ENCODE measurements around the gene CDC42.
"Not testable (repeated sequence)": the region's sequence is repeated elsewhere in the genome, so short reads cannot be mapped to it uniquely, and the experiment has no call there.

Gene CDC42

DNA sequence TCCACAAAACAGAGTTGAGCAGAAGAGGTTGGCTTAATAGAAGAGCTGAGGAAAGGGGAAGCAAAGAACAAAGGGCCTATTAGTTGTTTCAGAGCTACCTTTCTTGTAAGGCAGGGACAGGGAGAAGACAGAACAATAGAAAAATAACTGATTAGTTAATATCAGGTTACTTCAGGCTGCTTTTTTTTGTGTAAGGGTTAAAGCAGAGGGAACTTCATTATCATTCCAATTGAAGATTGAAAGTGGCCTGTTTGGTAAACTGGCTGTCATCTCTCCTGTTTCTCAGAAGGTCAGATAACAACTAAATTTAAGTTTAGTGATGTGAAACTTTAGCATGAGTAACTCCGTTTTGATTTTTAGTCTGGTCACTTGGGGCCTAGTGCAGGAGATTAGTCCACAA is 22.3 kb downstream of the CDC42 start:
- peaks cover 76% of the 10 kb centered on the region for H3K4me1 Mint-ChIP-seq
- DNase-seq = no peak
- CTCF ChIA-PET = no interaction called here
- peaks cover 59% of the 10 kb centered on the region for H3K36me3 Mint-ChIP-seq
- H3K27ac Mint-ChIP-seq = peak overlapping the region; percentile 19
- H3K9me3 Mint-ChIP-seq = no peaks in the 10 kb centered on the region
- no peak overlapping the region for H3K4me3 Mint-ChIP-seq
- no peaks in the 10 kb centered on the region for H3K27me3 Mint-ChIP-seq

DNA sequence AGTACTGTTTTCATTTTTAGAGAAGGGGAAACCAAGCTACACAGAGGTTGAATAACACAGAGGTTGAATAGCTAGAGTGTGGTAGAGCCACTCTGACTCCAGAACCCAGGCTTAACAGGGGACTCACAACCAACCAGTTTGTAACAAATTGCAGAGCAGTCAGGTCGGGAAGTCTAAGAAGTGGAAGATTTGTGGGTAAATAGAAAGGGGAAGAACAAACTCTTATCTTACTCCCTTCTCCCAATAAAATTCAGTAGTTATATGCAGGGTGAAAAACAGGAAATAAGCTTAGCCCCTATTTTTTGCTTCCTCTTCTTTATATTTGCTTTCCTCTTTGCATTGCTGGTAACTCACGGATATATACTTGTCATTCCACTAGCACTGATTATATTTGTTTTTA is 23.2 kb downstream of the CDC42 start:
- no peak for DNase-seq
- no peak overlapping the region for H3K4me3 Mint-ChIP-seq
- H3K27ac Mint-ChIP-seq = peak overlapping the region; percentile 64
- peaks cover 75% of the 10 kb centered on the region for H3K4me1 Mint-ChIP-seq
- H3K27me3 Mint-ChIP-seq = no peaks in the 10 kb centered on the region
- no peaks in the 10 kb centered on the region for H3K9me3 Mint-ChIP-seq
- CTCF ChIA-PET = no interaction called here
- H3K36me3 Mint-ChIP-seq = peaks cover 59% of the 10 kb centered on the region

DNA sequence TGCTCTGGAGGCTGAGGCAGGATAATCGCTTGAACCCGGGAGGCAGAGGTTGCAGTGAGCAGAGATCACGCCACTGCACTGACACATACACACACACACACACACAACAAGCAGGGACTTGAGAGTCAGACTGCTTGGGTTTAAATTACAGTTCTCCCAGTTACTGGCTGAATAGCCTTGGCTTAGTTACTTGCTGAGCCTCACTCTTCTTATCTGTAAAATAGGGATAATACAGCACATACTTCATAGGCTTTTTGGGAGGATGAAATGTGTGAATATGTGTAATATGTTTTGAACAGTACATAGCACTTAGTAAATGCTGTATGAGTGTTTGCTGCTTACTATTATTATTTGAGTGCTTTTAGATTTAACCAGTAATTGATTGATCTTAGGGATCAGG is 23.8 kb downstream of the CDC42 start:
- Mint-ChIP-seq H3K9me3 (no peaks in the 10 kb centered on the region), H3K36me3 (peaks cover 59% of the 10 kb centered on the region), H3K4me1 (peaks cover 76% of the 10 kb centered on the region), H3K27me3 (no peaks in the 10 kb centered on the region), H3K4me3 (no peak overlapping the region), H3K27ac (peak overlapping the region; percentile 64)
- CTCF ChIA-PET = no interaction called here
- DNase-seq = no peak

DNA sequence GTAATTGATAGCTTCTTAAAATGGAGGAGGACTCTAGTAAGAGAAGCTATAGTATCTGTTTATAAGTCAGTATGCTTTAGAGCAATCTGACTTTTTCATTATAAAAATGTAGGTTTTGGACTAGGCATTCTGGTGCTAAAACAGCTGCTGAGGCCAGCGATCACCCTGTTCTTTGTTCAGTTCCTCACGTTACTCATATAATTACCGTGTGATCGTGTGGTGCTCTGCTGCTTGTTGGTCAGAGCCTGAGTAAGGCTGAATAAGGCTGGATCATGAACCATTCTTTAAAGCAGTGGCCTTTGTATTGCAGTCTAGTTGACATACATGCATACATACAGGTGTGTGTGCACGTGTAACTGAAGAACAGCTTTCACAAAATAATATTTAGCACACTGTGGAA is 25.2 kb downstream of the CDC42 start:
- H3K9me3 Mint-ChIP-seq = no peaks in the 10 kb centered on the region
- no peak for DNase-seq
- peaks cover 75% of the 10 kb centered on the region for H3K4me1 Mint-ChIP-seq
- peaks cover 57% of the 10 kb centered on the region for H3K36me3 Mint-ChIP-seq
- no peak overlapping the region for H3K4me3 Mint-ChIP-seq
- no peaks in the 10 kb centered on the region for H3K27me3 Mint-ChIP-seq
- CTCF ChIA-PET = no interaction called here
- peak overlapping the region; percentile 29 for H3K27ac Mint-ChIP-seq

- H3K27ac Mint-ChIP-seq = peak overlapping the region; percentile 29
- no peak for DNase-seq
- no peaks in the 10 kb centered on the region for H3K27me3 Mint-ChIP-seq
- peaks cover 54% of the 10 kb centered on the region for H3K36me3 Mint-ChIP-seq
- CTCF ChIA-PET = no interaction called here
- H3K4me3 Mint-ChIP-seq = no peak overlapping the region
- H3K4me1 Mint-ChIP-seq = peaks cover 73% of the 10 kb centered on the region
- no peaks in the 10 kb centered on the region for H3K9me3 Mint-ChIP-seq
Measured at GRCh38 chr1:22078133-22078532, 25.6 kb downstream of the CDC42 start.

- H3K4me1 Mint-ChIP-seq = peaks cover 75% of the 10 kb centered on the region
- H3K27ac Mint-ChIP-seq = no peak overlapping the region
- H3K27me3 Mint-ChIP-seq = no peaks in the 10 kb centered on the region
- H3K4me3 Mint-ChIP-seq = no peak overlapping the region
- H3K36me3 Mint-ChIP-seq = peaks cover 53% of the 10 kb centered on the region
- no peak for DNase-seq
- H3K9me3 Mint-ChIP-seq = no peaks in the 10 kb centered on the region
- CTCF ChIA-PET = interaction anchor here (2.3 kb wide), 1 partner anchor 56 kb away, joined by 6 read pairs; no protein-coding TSS in a partner anchor
Measured at GRCh38 chr1:22080191-22080590, 27.7 kb downstream of the CDC42 start.

DNA sequence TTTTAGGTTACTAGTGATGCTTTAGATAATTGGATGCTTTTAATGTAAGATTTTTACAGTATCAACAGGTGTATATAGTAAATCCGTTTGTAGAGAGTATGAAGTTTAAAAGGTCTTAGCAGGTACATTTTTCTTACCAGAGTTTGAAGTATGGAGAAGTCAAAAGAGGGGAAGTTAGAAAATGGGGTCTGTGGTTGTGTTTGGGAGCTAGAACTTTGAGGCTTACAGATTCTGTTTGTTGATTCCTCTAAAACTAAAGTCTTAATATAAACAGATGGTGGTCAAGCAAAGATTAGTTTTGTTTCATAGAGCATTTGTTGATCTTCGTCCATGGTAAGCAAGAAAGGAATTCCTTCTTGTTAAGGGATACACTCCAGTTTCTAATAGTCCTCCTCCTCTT is 35.8 kb downstream of the CDC42 start:
- peaks cover 89% of the 10 kb centered on the region for H3K4me1 Mint-ChIP-seq
- H3K4me3 Mint-ChIP-seq = peak overlapping the region; percentile 55
- peak overlapping the region; percentile 89 for H3K27ac Mint-ChIP-seq
- no peak for DNase-seq
- H3K36me3 Mint-ChIP-seq = peaks cover 71% of the 10 kb centered on the region
- CTCF ChIA-PET = no interaction called here
- H3K27me3 Mint-ChIP-seq = no peaks in the 10 kb centered on the region
- no peaks in the 10 kb centered on the region for H3K9me3 Mint-ChIP-seq

- H3K27ac Mint-ChIP-seq = peak overlapping the region; percentile 89
- DNase-seq = no peak
- peaks cover 73% of the 10 kb centered on the region for H3K36me3 Mint-ChIP-seq
- peak overlapping the region; percentile 55 for H3K4me3 Mint-ChIP-seq
- peaks cover 89% of the 10 kb centered on the region for H3K4me1 Mint-ChIP-seq
- no peaks in the 10 kb centered on the region for H3K27me3 Mint-ChIP-seq
- CTCF ChIA-PET = interaction anchor here (1.5 kb wide), 1 partner anchor 16 kb away, joined by 3 read pairs; no protein-coding TSS in a partner anchor
- no peaks in the 10 kb centered on the region for H3K9me3 Mint-ChIP-seq
Measured at GRCh38 chr1:22089134-22089571, 36.6 kb downstream of the CDC42 start.

GRCh38 chr1:22089787-22090186 is 37.3 kb downstream of the CDC42 start:
- H3K27me3 Mint-ChIP-seq = no peaks in the 10 kb centered on the region
- H3K4me1 Mint-ChIP-seq = peaks cover 86% of the 10 kb centered on the region
- CTCF ChIA-PET = interaction anchor here (0.7 to 1.5 kb wide), 2 partner anchors 16 to 32 kb away, joined by 3 read pairs; no protein-coding TSS in a partner anchor
- H3K4me3 Mint-ChIP-seq = peak overlapping the region; percentile 55
- peak overlapping the region; percentile 89 for H3K27ac Mint-ChIP-seq
- H3K36me3 Mint-ChIP-seq = peaks cover 71% of the 10 kb centered on the region
- peak; percentile 41 for DNase-seq
- H3K9me3 Mint-ChIP-seq = no peaks in the 10 kb centered on the region

- no peaks in the 10 kb centered on the region for H3K9me3 Mint-ChIP-seq
- peaks cover 66% of the 10 kb centered on the region for H3K36me3 Mint-ChIP-seq
- no peak for DNase-seq
- CTCF ChIA-PET = no interaction called here
- peak overlapping the region; percentile 83 for H3K27ac Mint-ChIP-seq
- peaks cover 78% of the 10 kb centered on the region for H3K4me1 Mint-ChIP-seq
- peak overlapping the region; percentile 49 for H3K4me3 Mint-ChIP-seq
- H3K27me3 Mint-ChIP-seq = no peaks in the 10 kb centered on the region
Measured at GRCh38 chr1:22090867-22091266, 38.4 kb downstream of the CDC42 start.

DNA sequence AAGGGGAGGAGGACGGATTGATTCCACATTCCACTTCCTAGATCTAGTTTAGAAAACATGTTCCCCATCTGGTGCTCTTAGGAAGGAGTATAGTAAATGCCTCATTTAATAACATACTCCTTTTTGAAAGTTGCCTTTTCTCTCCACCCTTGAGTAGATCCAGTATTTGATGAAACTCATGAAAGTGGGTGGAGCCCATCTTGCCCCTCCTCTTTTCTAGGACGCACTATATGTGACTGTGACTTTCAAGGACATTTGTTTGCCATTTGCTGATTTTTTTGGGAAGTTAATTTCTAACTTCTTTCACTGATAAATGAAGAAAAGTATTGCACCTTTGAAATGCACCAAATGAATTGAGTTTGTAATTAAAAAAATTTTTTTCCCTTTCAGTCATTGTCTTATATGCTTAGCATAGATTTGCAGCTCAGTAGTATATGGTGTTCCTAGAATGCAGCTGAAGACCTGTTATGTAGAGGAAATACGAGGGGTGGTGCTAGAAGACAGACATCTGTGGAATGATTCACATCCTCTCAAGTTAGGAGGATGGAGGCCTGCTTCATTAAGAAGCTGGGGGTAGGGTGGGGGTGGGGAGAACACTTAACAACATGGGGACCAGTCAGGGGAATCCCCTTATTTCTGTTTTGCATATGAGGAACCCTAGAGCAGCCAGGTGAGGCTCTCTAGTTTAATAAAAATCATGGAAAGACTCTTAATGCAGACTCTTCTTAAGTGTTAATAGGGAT is 39.7 kb downstream of the CDC42 start:
- H3K9me3 Mint-ChIP-seq, H3K4me3 Mint-ChIP-seq, H3K27me3 Mint-ChIP-seq: not testable (repeated sequence)
- peak; percentile 63 for DNase-seq
- peak overlapping the region; percentile 81 for H3K27ac Mint-ChIP-seq
- CTCF ChIA-PET = interaction anchor here (1.0 to 2.5 kb wide), 3 partner anchors 11 to 53 kb away, joined by 3 to 15 read pairs (median 3); no protein-coding TSS in a partner anchor
- peaks cover 68% of the 10 kb centered on the region for H3K36me3 Mint-ChIP-seq
- H3K4me1 Mint-ChIP-seq = peaks cover 75% of the 10 kb centered on the region

GRCh38 chr1:22093513-22093912 is 41.0 kb downstream of the CDC42 start:
- Mint-ChIP-seq H3K9me3 (no peaks in the 10 kb centered on the region), H3K4me1 (peaks cover 66% of the 10 kb centered on the region), H3K27me3 (no peaks in the 10 kb centered on the region), H3K36me3 (peaks cover 68% of the 10 kb centered on the region), H3K4me3 (no peak overlapping the region), H3K27ac (peak overlapping the region; percentile 49)
- CTCF ChIA-PET = interaction anchor here (1.0 to 2.5 kb wide), 3 partner anchors 9 to 69 kb away, joined by 3 to 15 read pairs (median 3); no protein-coding TSS in a partner anchor
- DNase-seq = no peak

- Mint-ChIP-seq H3K27me3 (no peaks in the 10 kb centered on the region), H3K4me1 (peaks cover 60% of the 10 kb centered on the region)
Measured at GRCh38 chr1:22096036-22096435, 43.5 kb downstream of the CDC42 start.

GRCh38 chr1:22096463-22096862 is 44.0 kb downstream of the CDC42 start:
- Mint-ChIP-seq H3K27ac (no peak overlapping the region), H3K9me3 (no peaks in the 10 kb centered on the region), H3K27me3 (no peaks in the 10 kb centered on the region), H3K4me3 (no peak overlapping the region), H3K36me3 (peaks cover 72% of the 10 kb centered on the region), H3K4me1 (peaks cover 60% of the 10 kb centered on the region)
- CTCF ChIA-PET = no interaction called here
- no peak for DNase-seq

More at GRCh38 chr1:22096036-22096435, 43.5 kb downstream of the CDC42 start:
- H3K4me3 Mint-ChIP-seq = no peak overlapping the region
- peaks cover 71% of the 10 kb centered on the region for H3K36me3 Mint-ChIP-seq
- no peaks in the 10 kb centered on the region for H3K9me3 Mint-ChIP-seq
- DNase-seq = no peak
- H3K27ac Mint-ChIP-seq = no peak overlapping the region
- CTCF ChIA-PET = no interaction called here

DNA sequence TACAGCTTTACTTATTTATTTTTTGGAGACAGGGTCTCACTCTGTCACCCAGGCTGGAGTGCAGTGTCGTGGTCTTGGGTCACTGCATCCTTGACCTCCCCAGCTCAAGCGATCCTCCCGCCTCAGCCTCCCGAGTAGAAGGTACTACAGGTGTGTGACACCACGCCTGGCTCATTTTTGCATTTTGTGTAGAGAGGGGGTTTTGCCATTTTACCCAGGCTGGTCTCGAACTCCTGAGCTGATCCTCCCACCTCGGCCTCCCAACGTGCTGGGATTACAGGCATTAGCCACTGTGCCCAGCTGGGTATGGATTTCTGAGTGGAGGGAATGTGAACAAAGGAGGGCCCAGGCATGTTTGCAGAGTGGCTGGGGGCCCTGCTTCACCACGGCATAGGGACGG is 46.2 kb downstream of the CDC42 start:
- Mint-ChIP-seq H3K27ac (no peak overlapping the region), H3K4me1 (peaks cover 57% of the 10 kb centered on the region)
- CTCF ChIA-PET = interaction anchor here (0.9 kb wide), 1 partner anchor 317 kb away, joined by 3 read pairs; no protein-coding TSS in a partner anchor

More for the DNA sequence above, 46.2 kb downstream of the CDC42 start:
- no peaks in the 10 kb centered on the region for H3K27me3 Mint-ChIP-seq
- no peaks in the 10 kb centered on the region for H3K9me3 Mint-ChIP-seq
- DNase-seq = no peak
- H3K4me3 Mint-ChIP-seq = no peak overlapping the region
- H3K36me3 Mint-ChIP-seq = peaks cover 74% of the 10 kb centered on the region

Measured in activated naive CD4-positive, alpha-beta T cell treated with anti-CD3 and anti-CD28 coated beads, Interleukin-2, amount 10 ng/mL, durations not matched to agents 7 days and 5 days (primary cell).